Hepatocyte (in vitro differentiated cells): ENCODE measurements around the gene EXOC7.

Experiments used
- EZH2 ChIP-seq: fragments of 200-600 bp; sonication (generic); IDR thresholded peaks from 2 replicates; pipeline ENCODE4 v1.6.1; 2016; ENCODE audit warnings: antibody characterized with exemption, mild to moderate bottlenecking, borderline replicate concordance
- EZH2phosphoT487 ChIP-seq: fragments of 200-600 bp; sonication (generic); IDR thresholded peaks from one replicate; pipeline ENCODE4 v1.6.1; 2018; ENCODE audit warnings: antibody characterized with exemption, mild to moderate bottlenecking, low read depth, moderate library complexity; ENCODE audit not compliant: unreplicated experiment, severe bottlenecking
- TF ChIP-seq, protein P1 (sequence below): fragments of 200-600 bp; sonication (generic); IDR thresholded peaks from 2 replicates; pipeline ENCODE4 v1.5.1; 2016; ENCODE audit warnings: antibody characterized with exemption, mild to moderate bottlenecking; ENCODE audit not compliant: poor library complexity

GRCh38 chr17:76152591-76152990, 49.0 kb upstream of the EXOC7 start:
- TF ChIP-seq, protein P1, sequence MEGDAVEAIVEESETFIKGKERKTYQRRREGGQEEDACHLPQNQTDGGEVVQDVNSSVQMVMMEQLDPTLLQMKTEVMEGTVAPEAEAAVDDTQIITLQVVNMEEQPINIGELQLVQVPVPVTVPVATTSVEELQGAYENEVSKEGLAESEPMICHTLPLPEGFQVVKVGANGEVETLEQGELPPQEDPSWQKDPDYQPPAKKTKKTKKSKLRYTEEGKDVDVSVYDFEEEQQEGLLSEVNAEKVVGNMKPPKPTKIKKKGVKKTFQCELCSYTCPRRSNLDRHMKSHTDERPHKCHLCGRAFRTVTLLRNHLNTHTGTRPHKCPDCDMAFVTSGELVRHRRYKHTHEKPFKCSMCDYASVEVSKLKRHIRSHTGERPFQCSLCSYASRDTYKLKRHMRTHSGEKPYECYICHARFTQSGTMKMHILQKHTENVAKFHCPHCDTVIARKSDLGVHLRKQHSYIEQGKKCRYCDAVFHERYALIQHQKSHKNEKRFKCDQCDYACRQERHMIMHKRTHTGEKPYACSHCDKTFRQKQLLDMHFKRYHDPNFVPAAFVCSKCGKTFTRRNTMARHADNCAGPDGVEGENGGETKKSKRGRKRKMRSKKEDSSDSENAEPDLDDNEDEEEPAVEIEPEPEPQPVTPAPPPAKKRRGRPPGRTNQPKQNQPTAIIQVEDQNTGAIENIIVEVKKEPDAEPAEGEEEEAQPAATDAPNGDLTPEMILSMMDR: no peak
- TF ChIP-seq EZH2 (no peak), EZH2phosphoT487 (no peak)
